ENCODE data around the gene DACT2.
A peak's percentile ranks its signal among the peaks of the same experiment; 100 is the strongest.
"Not testable (repeated sequence)": the region's sequence is repeated elsewhere in the genome, so short reads cannot be mapped to it uniquely, and the experiment has no call there.

DACT2 gene

GRCh38 chr6:168301648-168302398, 17.8 kb downstream of the DACT2 start:
- no peak for DNase-seq

- no peak for DNase-seq
Measured at GRCh38 chr6:168300975-168301647, 18.5 kb downstream of the DACT2 start.

- DNase-seq: no peak
Measured at GRCh38 chr6:168299541-168300511, 19.8 kb downstream of the DACT2 start.

GRCh38 chr6:168297643-168298042, 21.9 kb downstream of the DACT2 start:
- no peak for DNase-seq

- DNase-seq: no peak
Measured at GRCh38 chr6:168294901-168295300, 24.7 kb downstream of the DACT2 start.

GRCh38 chr6:168293636-168294530, 25.7 kb downstream of the DACT2 start:
- DNase-seq: no peak

- peak; percentile 14 to 38 for DNase-seq
Measured at GRCh38 chr6:168292826-168293225, 26.8 kb downstream of the DACT2 start.

- no peak for DNase-seq
Measured at GRCh38 chr6:168291450-168291849, 28.1 kb downstream of the DACT2 start.

- DNase-seq: no peak
Measured at GRCh38 chr6:168290095-168290494, 29.5 kb downstream of the DACT2 start.

- DNase-seq: no peak
Measured at GRCh38 chr6:168289571-168289962, 30.0 kb downstream of the DACT2 start.

- no peak for DNase-seq
Measured at GRCh38 chr6:168288781-168289570, 30.6 kb downstream of the DACT2 start.

GRCh38 chr6:168287460-168287859, 32.1 kb downstream of the DACT2 start:
- not testable (repeated sequence) for DNase-seq

GRCh38 chr6:168286771-168287446, 32.7 kb downstream of the DACT2 start:
- not testable (repeated sequence) for DNase-seq

- no peak for DNase-seq
Measured at GRCh38 chr6:168286116-168286515, 33.5 kb downstream of the DACT2 start.

GRCh38 chr6:168285456-168285855, 34.1 kb downstream of the DACT2 start:
- DNase-seq: no peak

- DNase-seq: no peak
Measured at GRCh38 chr6:168284187-168284586, 35.4 kb downstream of the DACT2 start.

GRCh38 chr6:168283686-168284025, 35.9 kb downstream of the DACT2 start:
- DNase-seq: no peak

GRCh38 chr6:168282985-168283685, 36.4 kb downstream of the DACT2 start:
- DNase-seq: no peak

- no peak for DNase-seq
Measured at GRCh38 chr6:168281826-168282225, 37.8 kb downstream of the DACT2 start.

- not testable (repeated sequence) for DNase-seq
Measured at GRCh38 chr6:168281314-168281713, 38.3 kb downstream of the DACT2 start.
